ENCODE results near the gene RABEP2.

- no peak for TF ChIP-seq POLR2A (IDR thresholded peaks at IDR 0.05)
- no peak for TF ChIP-seq CTCF (IDR thresholded peaks at IDR 0.05)
These were observed 9.9 kb downstream of the RABEP2 start for GRCh38 chr16:28915181-28915580.

Data from ovary (tissue), 3 donors.